Measurements from ENCODE around the gene TNFRSF12A. TPM values are rescaled to one million over a fixed set of nuclear protein-coding genes. Genes with fewer than 3 reads are reported as not detected.

TNFRSF12A gene
- total and polyA plus RNA-seq, 10 of the 15 experiments (the other 5 are each of a cell fraction or from before 2014, with no cell fraction given), result 0.35 to 1.7 (median 1.2) TPM; not detected in 2

GRCh38 chr16:3059041-3059722 lies 39.0 kb downstream of the TNFRSF12A start (continued):
- TF ChIP-seq MYC (IDR thresholded peaks at IDR 0.05; ENCODE audit: insufficient read depth, insufficient read length, insufficient replicate concordance, low read length, severe bottlenecking) (no peak), IRF5 (IDR thresholded peaks at IDR 0.05; ENCODE audit: borderline replicate concordance) (no peak), ZSCAN29 (IDR thresholded peaks at IDR 0.05) (no peak), YY1 (IDR thresholded peaks at IDR 0.05; ENCODE audit: low read depth, low read length) (peak; percentile 72), SP1 (IDR thresholded peaks at IDR 0.05; ENCODE audit: low read depth, low read length) (no peak), GATAD2B (conservative IDR thresholded peaks at IDR 0.05; ENCODE audit: low read depth) (peak; percentile 93), KLF5 (IDR thresholded peaks at IDR 0.05; ENCODE audit: partially characterized antibody) (no peak), E2F8 (IDR thresholded peaks at IDR 0.05; ENCODE audit: low read depth, partially characterized antibody) (no peak), MEF2B (IDR thresholded peaks at IDR 0.05; ENCODE audit: partially characterized antibody, poor library complexity, severe bottlenecking) (peak; percentile 17), CEBPB (IDR thresholded peaks at IDR 0.05; ENCODE audit: borderline replicate concordance in 1 of 2, low read depth in 2 of 2, low read length in 2 of 2) (no peak), RELB (IDR thresholded peaks at IDR 0.05; ENCODE audit: low read depth) (no peak), POLR2A (IDR thresholded peaks at IDR 0.05; ENCODE audit: low read depth, low read length) (peak; percentile 71), NFYA (IDR thresholded peaks at IDR 0.05; ENCODE audit: borderline replicate concordance, low read depth, low read length) (no peak), ZNF384 (IDR thresholded peaks at IDR 0.05; ENCODE audit: borderline replicate concordance, low read depth, low read length) (no peak), TCF12 (IDR thresholded peaks at IDR 0.05; ENCODE audit: low read depth, low read length) (no peak), NR2C2 (IDR thresholded peaks at IDR 0.05; ENCODE audit: borderline replicate concordance, control insufficient read depth, insufficient read length, low read depth) (no peak), WRNIP1 (IDR thresholded peaks at IDR 0.05; ENCODE audit: borderline replicate concordance, low read depth, low read length) (no peak)
- TF ChIP-seq, protein P1, sequence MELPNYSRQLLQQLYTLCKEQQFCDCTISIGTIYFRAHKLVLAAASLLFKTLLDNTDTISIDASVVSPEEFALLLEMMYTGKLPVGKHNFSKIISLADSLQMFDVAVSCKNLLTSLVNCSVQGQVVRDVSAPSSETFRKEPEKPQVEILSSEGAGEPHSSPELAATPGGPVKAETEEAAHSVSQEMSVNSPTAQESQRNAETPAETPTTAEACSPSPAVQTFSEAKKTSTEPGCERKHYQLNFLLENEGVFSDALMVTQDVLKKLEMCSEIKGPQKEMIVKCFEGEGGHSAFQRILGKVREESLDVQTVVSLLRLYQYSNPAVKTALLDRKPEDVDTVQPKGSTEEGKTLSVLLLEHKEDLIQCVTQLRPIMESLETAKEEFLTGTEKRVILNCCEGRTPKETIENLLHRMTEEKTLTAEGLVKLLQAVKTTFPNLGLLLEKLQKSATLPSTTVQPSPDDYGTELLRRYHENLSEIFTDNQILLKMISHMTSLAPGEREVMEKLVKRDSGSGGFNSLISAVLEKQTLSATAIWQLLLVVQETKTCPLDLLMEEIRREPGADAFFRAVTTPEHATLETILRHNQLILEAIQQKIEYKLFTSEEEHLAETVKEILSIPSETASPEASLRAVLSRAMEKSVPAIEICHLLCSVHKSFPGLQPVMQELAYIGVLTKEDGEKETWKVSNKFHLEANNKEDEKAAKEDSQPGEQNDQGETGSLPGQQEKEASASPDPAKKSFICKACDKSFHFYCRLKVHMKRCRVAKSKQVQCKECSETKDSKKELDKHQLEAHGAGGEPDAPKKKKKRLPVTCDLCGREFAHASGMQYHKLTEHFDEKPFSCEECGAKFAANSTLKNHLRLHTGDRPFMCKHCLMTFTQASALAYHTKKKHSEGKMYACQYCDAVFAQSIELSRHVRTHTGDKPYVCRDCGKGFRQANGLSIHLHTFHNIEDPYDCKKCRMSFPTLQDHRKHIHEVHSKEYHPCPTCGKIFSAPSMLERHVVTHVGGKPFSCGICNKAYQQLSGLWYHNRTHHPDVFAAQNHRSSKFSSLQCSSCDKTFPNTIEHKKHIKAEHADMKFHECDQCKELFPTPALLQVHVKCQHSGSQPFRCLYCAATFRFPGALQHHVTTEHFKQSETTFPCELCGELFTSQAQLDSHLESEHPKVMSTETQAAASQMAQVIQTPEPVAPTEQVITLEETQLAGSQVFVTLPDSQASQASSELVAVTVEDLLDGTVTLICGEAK (IDR thresholded peaks at IDR 0.05; ENCODE audit: borderline replicate concordance), result no peak
